CD4-positive, CD25-positive, alpha-beta regulatory T cell (primary cell): ENCODE data around the gene PPP2R5B. TPM values are rescaled to one million over a fixed set of nuclear protein-coding genes. Genes with fewer than 3 reads are reported as not detected.
A peak's percentile ranks its signal among the peaks of the same experiment; 100 is the strongest.

Source experiments
- ATAC-seq, 2 donors: fragments of 150-1000 bp; cut with Tn5 transposase; one replicate each; pipeline ENCODE4 v1.10.0; 2021; ENCODE audit warnings: low read depth in 2 of 2, moderate number of reproducible peaks in 2 of 2, moderate library complexity in 1 of 2
- DNase-seq, 3 donors: peaks; one replicate each; pipeline versions ENCODE4 v3.0.0 to v3.0.0-alpha.2; 2012 to 2022; ENCODE audit warnings: mixed read lengths in 1 of 3
- H3K27ac ChIP-seq: one replicate; pipeline ENCODE4 v1.7.0; 2013; ENCODE audit warnings: mild to moderate bottlenecking, low read length; ENCODE audit not compliant: insufficient read depth, poor library complexity, severe bottlenecking
- H3K27me3 ChIP-seq: one replicate; pipeline ENCODE4 v1.7.0; 2013; ENCODE audit warnings: low read length; ENCODE audit not compliant: control insufficient read depth, insufficient read depth
- H3K36me3 ChIP-seq: one replicate; pipeline ENCODE4 v1.7.0; 2013; ENCODE audit warnings: mild to moderate bottlenecking, low read length, moderate library complexity; ENCODE audit not compliant: control insufficient read depth, insufficient read depth
- H3K4me1 ChIP-seq: 2 replicates; pipeline ENCODE4 v1.7.0; 2013; ENCODE audit warnings: mild to moderate bottlenecking, low read length; ENCODE audit not compliant: insufficient read depth, control insufficient read depth, poor library complexity, severe bottlenecking
- H3K4me3 ChIP-seq: one replicate; pipeline ENCODE4 v1.7.0; 2013; ENCODE audit warnings: low read depth, mild to moderate bottlenecking, low read length, moderate library complexity
- H3K9me3 ChIP-seq, 2 experiments: 1 replicate in 1 of 2; 2 replicates in 1 of 2; pipeline ENCODE4 v1.7.0; 2013; ENCODE audit warnings: low read length in 2 of 2, mild to moderate bottlenecking in 1 of 2, moderate library complexity in 1 of 2; ENCODE audit not compliant: control insufficient read depth in 2 of 2
- H3K27ac Mint-ChIP-seq, 3 donors: one replicate each; pipeline ENCODE4 v1.8.0; 2020 to 2022; ENCODE audit warnings: mild to moderate bottlenecking in 3 of 3, mixed read lengths in 3 of 3, moderate library complexity in 2 of 3
- H3K27me3 Mint-ChIP-seq: one replicate; pipeline ENCODE4 v1.8.0; 2022; ENCODE audit warnings: mild to moderate bottlenecking, mixed read lengths
- H3K36me3 Mint-ChIP-seq: one replicate; pipeline ENCODE4 v1.8.0; 2020; ENCODE audit warnings: mixed read lengths
- H3K4me1 Mint-ChIP-seq, 4 donors: one replicate each; pipeline ENCODE4 v1.8.0; 2020 to 2022; ENCODE audit warnings: mixed read lengths in 4 of 4, mild to moderate bottlenecking in 1 of 4
- H3K4me3 Mint-ChIP-seq, 4 donors: one replicate each; pipeline ENCODE4 v1.8.0; 2020 to 2022; ENCODE audit warnings: mild to moderate bottlenecking in 4 of 4, mixed read lengths in 4 of 4, moderate library complexity in 3 of 4
- H3K9me3 Mint-ChIP-seq, 7 donors: one replicate each; pipeline ENCODE4 v1.8.0; 2020 to 2022; ENCODE audit warnings: mixed read lengths in 7 of 7, mild to moderate bottlenecking in 3 of 7, moderate library complexity in 2 of 7
- polyA plus RNA-seq, 4 donors: library from polyadenylated mRNA; unstranded; fragments of 300-500 nt; fragmentation: Illumina TruSeq; gene quantifications; one replicate each; pipeline ENCODE4 v1.2.3, GENCODE V29; 2021
- total RNA-seq: library from RNA; stranded (reverse); gene quantifications from one replicate; pipeline ENCODE4 v1.2.3, GENCODE V29; 2022

PPP2R5B gene
- total and polyA plus RNA-seq, 5 donors from 2014 or later, result 3.6 to 34.5 (median 3.9) TPM

GRCh38 chr11:64897381-64898075 lies 27.0 kb upstream of the PPP2R5B start:
- no peak for ATAC-seq
- no peaks in the 10 kb centered on the region for H3K27me3 Mint-ChIP-seq
- no peaks in the 10 kb centered on the region for H3K27me3 ChIP-seq
- peaks cover 10% of the 10 kb centered on the region for H3K36me3 Mint-ChIP-seq
- no peak overlapping the region for H3K27ac ChIP-seq
- peaks cover 0 to 2% (median 0%) of the 10 kb centered on the region in 7 donors for H3K9me3 Mint-ChIP-seq
- no peaks in the 10 kb centered on the region for H3K9me3 ChIP-seq
- peaks cover 25% of the 10 kb centered on the region for H3K36me3 ChIP-seq
- no peak overlapping the region for H3K4me3 ChIP-seq
- H3K4me1 Mint-ChIP-seq, result peaks cover 0 to 31% (median 17%) of the 10 kb centered on the region in 4 donors
- DNase-seq, result no peak
- no peak overlapping the region for H3K27ac Mint-ChIP-seq
- H3K4me3 Mint-ChIP-seq, result no peak overlapping the region
- peaks cover 24% of the 10 kb centered on the region for H3K4me1 ChIP-seq

- peaks cover 0 to 2% (median 0%) of the 10 kb centered on the region in 7 donors for H3K9me3 Mint-ChIP-seq
- peaks cover 0 to 31% (median 17%) of the 10 kb centered on the region in 4 donors for H3K4me1 Mint-ChIP-seq
- no peak overlapping the region for H3K4me3 Mint-ChIP-seq
- Histone ChIP-seq H3K27ac (no peak overlapping the region), H3K27me3 (no peaks in the 10 kb centered on the region), H3K9me3 (no peaks in the 10 kb centered on the region), H3K36me3 (peaks cover 31% of the 10 kb centered on the region), H3K4me1 (peaks cover 24% of the 10 kb centered on the region), H3K4me3 (no peak overlapping the region)
- DNase-seq, result no peak
- H3K27ac Mint-ChIP-seq, result no peak overlapping the region
- H3K36me3 Mint-ChIP-seq, result peaks cover 10% of the 10 kb centered on the region
- H3K27me3 Mint-ChIP-seq, result no peaks in the 10 kb centered on the region
- ATAC-seq, result no peak
Measured at GRCh38 chr11:64898076-64898445, 26.4 kb upstream of the PPP2R5B start.

- Mint-ChIP-seq H3K27ac (no peak overlapping the region), H3K36me3 (peaks cover 10% of the 10 kb centered on the region), H3K9me3 (peaks cover 0 to 2% (median 0%) of the 10 kb centered on the region in 7 donors), H3K27me3 (no peaks in the 10 kb centered on the region), H3K4me3 (no peak overlapping the region), H3K4me1 (peaks cover 0 to 31% (median 17%) of the 10 kb centered on the region in 4 donors)
- no peaks in the 10 kb centered on the region for H3K27me3 ChIP-seq
- H3K9me3 ChIP-seq, result no peaks in the 10 kb centered on the region
- H3K4me1 ChIP-seq, result peaks cover 24% of the 10 kb centered on the region
- H3K27ac ChIP-seq, result no peak overlapping the region
- DNase-seq (no peak), ATAC-seq (no peak)
- H3K4me3 ChIP-seq, result no peak overlapping the region
- peaks cover 31% of the 10 kb centered on the region for H3K36me3 ChIP-seq
Measured at GRCh38 chr11:64898541-64898940, 25.9 kb upstream of the PPP2R5B start.

GRCh38 chr11:64900263-64900678 lies 24.2 kb upstream of the PPP2R5B start:
- Mint-ChIP-seq H3K27ac (peak overlapping the region; percentile 88 to 91 (median 91)), H3K9me3 (no peaks in the 10 kb centered on the region), H3K4me1 (peaks cover 0 to 28% (median 16%) of the 10 kb centered on the region in 4 donors), H3K27me3 (no peaks in the 10 kb centered on the region), H3K4me3 (peak overlapping the region; percentile 31 to 60 (median 55)), H3K36me3 (peaks cover 14% of the 10 kb centered on the region)
- Histone ChIP-seq H3K9me3 (no peaks in the 10 kb centered on the region), H3K27me3 (no peaks in the 10 kb centered on the region), H3K27ac (peak overlapping the region; percentile 89), H3K36me3 (peaks cover 33% of the 10 kb centered on the region), H3K4me3 (peak overlapping the region; percentile 32), H3K4me1 (peaks cover 17% of the 10 kb centered on the region)
- DNase-seq (peak; percentile 73 to 81 (median 74)), ATAC-seq (peak; percentile 100)

GRCh38 chr11:64900774-64901173 lies 23.7 kb upstream of the PPP2R5B start:
- no peak overlapping the region for H3K4me3 Mint-ChIP-seq

GRCh38 chr11:64902102-64902900 lies 22.2 kb upstream of the PPP2R5B start:
- no peak overlapping the region for H3K27ac ChIP-seq
- H3K9me3 Mint-ChIP-seq, result peaks cover 0 to 1% (median 0%) of the 10 kb centered on the region in 7 donors
- no peaks in the 10 kb centered on the region for H3K27me3 Mint-ChIP-seq
- no peak for DNase-seq
- H3K27me3 ChIP-seq, result no peaks in the 10 kb centered on the region
- peaks cover 46% of the 10 kb centered on the region for H3K36me3 ChIP-seq
- peaks cover 13% of the 10 kb centered on the region for H3K36me3 Mint-ChIP-seq
- H3K4me3 ChIP-seq, result no peak overlapping the region
- H3K4me1 Mint-ChIP-seq, result peaks cover 0 to 25% (median 16%) of the 10 kb centered on the region in 4 donors
- H3K4me1 ChIP-seq, result peaks cover 17% of the 10 kb centered on the region
- H3K9me3 ChIP-seq, result no peaks in the 10 kb centered on the region
- no peak overlapping the region for H3K27ac Mint-ChIP-seq
- peak overlapping the region in 1 of 4 donors; percentile 15 for H3K4me3 Mint-ChIP-seq
- no peak for ATAC-seq

More at GRCh38 chr11:64900774-64901173, 23.7 kb upstream of the PPP2R5B start:
- peak overlapping the region; percentile 89 for H3K27ac ChIP-seq
- Mint-ChIP-seq H3K4me1 (peaks cover 0 to 28% (median 16%) of the 10 kb centered on the region in 4 donors), H3K36me3 (peaks cover 16% of the 10 kb centered on the region), H3K27me3 (no peaks in the 10 kb centered on the region), H3K27ac (peak overlapping the region in 2 of 3 donors; percentile 84 to 87), H3K9me3 (no peaks in the 10 kb centered on the region)
- H3K4me3 ChIP-seq, result no peak overlapping the region
- peaks cover 17% of the 10 kb centered on the region for H3K4me1 ChIP-seq
- ATAC-seq (no peak), DNase-seq (no peak)
- peaks cover 38% of the 10 kb centered on the region for H3K36me3 ChIP-seq
- H3K27me3 ChIP-seq, result no peaks in the 10 kb centered on the region
- H3K9me3 ChIP-seq, result no peaks in the 10 kb centered on the region

- H3K9me3 Mint-ChIP-seq, result peaks cover 0 to 1% (median 0%) of the 10 kb centered on the region in 7 donors
- H3K4me1 ChIP-seq, result peaks cover 17% of the 10 kb centered on the region
- no peak overlapping the region for H3K27ac ChIP-seq
- H3K27me3 Mint-ChIP-seq, result no peaks in the 10 kb centered on the region
- H3K27me3 ChIP-seq, result no peaks in the 10 kb centered on the region
- H3K4me1 Mint-ChIP-seq, result peaks cover 0 to 25% (median 14%) of the 10 kb centered on the region in 4 donors
- H3K4me3 Mint-ChIP-seq, result no peak overlapping the region
- ATAC-seq (no peak), DNase-seq (no peak)
- peaks cover 18% of the 10 kb centered on the region for H3K36me3 Mint-ChIP-seq
- peaks cover 42% of the 10 kb centered on the region for H3K36me3 ChIP-seq
- no peak overlapping the region for H3K4me3 ChIP-seq
- no peaks in the 10 kb centered on the region for H3K9me3 ChIP-seq
- no peak overlapping the region for H3K27ac Mint-ChIP-seq
Measured at GRCh38 chr11:64903291-64903833, 21.1 kb upstream of the PPP2R5B start.
